ENCODE data around the gene BAG2.

DNA sequence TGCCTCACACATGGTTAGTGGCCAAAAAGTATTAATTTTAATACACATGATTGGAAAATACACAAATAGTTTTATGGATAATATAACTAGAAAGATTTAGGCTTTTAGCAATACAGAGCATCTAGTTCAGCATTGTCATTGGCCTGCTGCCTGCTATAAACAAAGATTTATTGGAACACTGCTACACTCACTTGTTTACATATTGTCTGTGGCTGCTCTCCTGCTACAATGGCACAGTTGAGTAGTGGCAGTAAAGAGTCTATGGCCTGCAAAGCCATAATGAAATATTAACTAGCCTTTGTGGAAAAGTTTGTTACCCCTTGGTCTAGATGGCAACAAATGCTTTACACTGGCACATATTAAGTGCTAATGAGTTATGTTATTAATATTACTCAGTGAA is 44.4 kb upstream of the BAG2 start:
- TF ChIP-seq CTCF (IDR thresholded peaks at IDR 0.05) = no peak
- TF ChIP-seq POLR2A (IDR thresholded peaks at IDR 0.05) = no peak
